Tibial nerve (tissue), 3 donors: ENCODE data around the gene NPRL2.
A peak's percentile ranks its signal among the peaks of the same experiment; 100 is the strongest.

Experiments used
- CTCF ChIP-seq, 5 experiments: fragments of 200-600 bp in 3 of 5; fragments of 450-650 bp in 2 of 5; sonication (generic) in 3 of 5; IDR thresholded peaks; one replicate each; pipeline ENCODE4 v1.5.1; 2016 to 2019; ENCODE audit warnings: antibody characterized with exemption in 5 of 5, mild to moderate bottlenecking in 3 of 5, moderate library complexity in 2 of 5
- POLR2A ChIP-seq, 2 donors: fragments of 450-650 bp; IDR thresholded peaks; one replicate each; pipeline ENCODE4 v1.6.1; 2017; ENCODE audit warnings: antibody characterized with exemption in 2 of 2, mild to moderate bottlenecking in 2 of 2, moderate library complexity in 2 of 2

GRCh38 chr3:50298836-50299637, 51.5 kb downstream of the NPRL2 start, which contains the start of the genes HYAL3 and NAA80:
- TF ChIP-seq POLR2A (IDR thresholded peaks at IDR 0.05) (peak; percentile 87 to 98), CTCF (IDR thresholded peaks at IDR 0.05) (peak; percentile 13 to 89 (median 33))
